ENCODE measurements around the gene ROBO1.
"Not testable (repeated sequence)": the region's sequence is repeated elsewhere in the genome, so short reads cannot be mapped to it uniquely, and the experiment has no call there.

ROBO1 gene

GRCh38 chr3:79767905-79768267 lies at the start of gene ROBO1:
ROBO1 (minus strand) TSS chr3:79767998.
- H3K9me3 Mint-ChIP-seq (ENCODE audit: low read depth): peaks cover 3% of the 10 kb centered on the region
- H3K27ac Mint-ChIP-seq: no peak within 1 kb of the TSS
- H3K4me3 Mint-ChIP-seq: no peak within 1 kb of the TSS
- no peaks in the 10 kb centered on the region for H3K4me1 Mint-ChIP-seq (ENCODE audit: low read depth)
- peaks cover 11% of the 10 kb centered on the region for H3K27me3 Mint-ChIP-seq
- no peaks in the 10 kb centered on the region for H3K36me3 Mint-ChIP-seq

- no peak overlapping the region for H3K27ac Mint-ChIP-seq
- H3K27me3 Mint-ChIP-seq: no peaks in the 10 kb centered on the region
- H3K36me3 Mint-ChIP-seq: no peaks in the 10 kb centered on the region
- no peak overlapping the region for H3K4me3 Mint-ChIP-seq
- H3K4me1 Mint-ChIP-seq (ENCODE audit: low read depth): no peaks in the 10 kb centered on the region
- H3K9me3 Mint-ChIP-seq (ENCODE audit: low read depth): peaks cover 35% of the 10 kb centered on the region
Measured at GRCh38 chr3:79817224-79817623, 49.4 kb upstream of the ROBO1 start.

- Mint-ChIP-seq H3K27me3 (no peaks in the 10 kb centered on the region), H3K4me3 (no peak overlapping the region), H3K27ac (no peak overlapping the region), H3K9me3 (ENCODE audit: low read depth) (peaks cover 32% of the 10 kb centered on the region), H3K4me1 (ENCODE audit: low read depth) (no peaks in the 10 kb centered on the region), H3K36me3 (no peaks in the 10 kb centered on the region)
Measured at GRCh38 chr3:79815478-79815877, 47.7 kb upstream of the ROBO1 start.

GRCh38 chr3:79810581-79810980 lies 42.8 kb upstream of the ROBO1 start:
- Mint-ChIP-seq H3K9me3 (ENCODE audit: low read depth) (peaks cover 14% of the 10 kb centered on the region), H3K36me3 (no peaks in the 10 kb centered on the region), H3K27ac (no peak overlapping the region), H3K4me3 (no peak overlapping the region), H3K27me3 (no peaks in the 10 kb centered on the region), H3K4me1 (ENCODE audit: low read depth) (no peaks in the 10 kb centered on the region)

GRCh38 chr3:79810092-79810491 lies 42.3 kb upstream of the ROBO1 start:
- no peak overlapping the region for H3K27ac Mint-ChIP-seq
- H3K27me3 Mint-ChIP-seq: no peaks in the 10 kb centered on the region
- peaks cover 9% of the 10 kb centered on the region for H3K9me3 Mint-ChIP-seq (ENCODE audit: low read depth)
- no peaks in the 10 kb centered on the region for H3K4me1 Mint-ChIP-seq (ENCODE audit: low read depth)
- no peaks in the 10 kb centered on the region for H3K36me3 Mint-ChIP-seq
- no peak overlapping the region for H3K4me3 Mint-ChIP-seq

GRCh38 chr3:79809106-79809505 lies 41.3 kb upstream of the ROBO1 start:
- Mint-ChIP-seq H3K36me3 (no peaks in the 10 kb centered on the region), H3K27ac (no peak overlapping the region), H3K4me3 (no peak overlapping the region), H3K4me1 (ENCODE audit: low read depth) (no peaks in the 10 kb centered on the region), H3K27me3 (no peaks in the 10 kb centered on the region), H3K9me3 (ENCODE audit: low read depth) (peaks cover 3% of the 10 kb centered on the region)

GRCh38 chr3:79808515-79808914 lies 40.7 kb upstream of the ROBO1 start:
- Mint-ChIP-seq H3K4me3 (no peak overlapping the region), H3K27me3 (no peaks in the 10 kb centered on the region), H3K4me1 (ENCODE audit: low read depth) (no peaks in the 10 kb centered on the region), H3K27ac (no peak overlapping the region), H3K36me3 (no peaks in the 10 kb centered on the region), H3K9me3 (ENCODE audit: low read depth) (peaks cover under 1% of the 10 kb centered on the region)

GRCh38 chr3:79790177-79790576 lies 22.4 kb upstream of the ROBO1 start:
- not testable (repeated sequence) for H3K4me1 Mint-ChIP-seq (ENCODE audit: low read depth); H3K27ac Mint-ChIP-seq; H3K27me3 Mint-ChIP-seq; H3K4me3 Mint-ChIP-seq; H3K36me3 Mint-ChIP-seq
- peaks cover 17% of the 10 kb centered on the region for H3K9me3 Mint-ChIP-seq (ENCODE audit: low read depth)

- Mint-ChIP-seq H3K27ac (no peak overlapping the region), H3K4me1 (ENCODE audit: low read depth) (no peaks in the 10 kb centered on the region), H3K36me3 (no peaks in the 10 kb centered on the region), H3K9me3 (ENCODE audit: low read depth) (peaks cover 8% of the 10 kb centered on the region), H3K4me3 (no peak overlapping the region), H3K27me3 (peaks cover under 1% of the 10 kb centered on the region)
Measured at GRCh38 chr3:79773291-79773690, 5.5 kb upstream of the ROBO1 start.

- H3K27ac Mint-ChIP-seq: no peak overlapping the region
- peaks cover 11% of the 10 kb centered on the region for H3K27me3 Mint-ChIP-seq
- H3K4me1 Mint-ChIP-seq (ENCODE audit: low read depth): no peaks in the 10 kb centered on the region
- H3K9me3 Mint-ChIP-seq (ENCODE audit: low read depth): peaks cover 8% of the 10 kb centered on the region
- no peaks in the 10 kb centered on the region for H3K36me3 Mint-ChIP-seq
- no peak overlapping the region for H3K4me3 Mint-ChIP-seq
Measured at GRCh38 chr3:79769229-79769628, 1.4 kb upstream of the ROBO1 start.

GRCh38 chr3:79767194-79767904 lies 449 bp downstream of the ROBO1 start:
- H3K9me3 Mint-ChIP-seq (ENCODE audit: low read depth): peaks cover 3% of the 10 kb centered on the region

GRCh38 chr3:79766496-79767193 lies 1.2 kb downstream of the ROBO1 start:
- H3K9me3 Mint-ChIP-seq (ENCODE audit: low read depth): no peaks in the 10 kb centered on the region
- no peaks in the 10 kb centered on the region for H3K4me1 Mint-ChIP-seq (ENCODE audit: low read depth)
- H3K36me3 Mint-ChIP-seq: no peaks in the 10 kb centered on the region
- no peak overlapping the region for H3K27ac Mint-ChIP-seq
- no peak overlapping the region for H3K4me3 Mint-ChIP-seq
- peaks cover 11% of the 10 kb centered on the region for H3K27me3 Mint-ChIP-seq

More at GRCh38 chr3:79767194-79767904, 449 bp downstream of the ROBO1 start:
- no peaks in the 10 kb centered on the region for H3K36me3 Mint-ChIP-seq
- no peak overlapping the region for H3K27ac Mint-ChIP-seq
- H3K4me1 Mint-ChIP-seq (ENCODE audit: low read depth): no peaks in the 10 kb centered on the region
- H3K4me3 Mint-ChIP-seq: no peak overlapping the region
- peaks cover 11% of the 10 kb centered on the region for H3K27me3 Mint-ChIP-seq

- H3K4me1 Mint-ChIP-seq (ENCODE audit: low read depth): no peaks in the 10 kb centered on the region
- H3K36me3 Mint-ChIP-seq: no peaks in the 10 kb centered on the region
- H3K4me3 Mint-ChIP-seq: no peak overlapping the region
- peaks cover 11% of the 10 kb centered on the region for H3K27me3 Mint-ChIP-seq
- no peak overlapping the region for H3K27ac Mint-ChIP-seq
- H3K9me3 Mint-ChIP-seq (ENCODE audit: low read depth): no peaks in the 10 kb centered on the region
Measured at GRCh38 chr3:79765911-79766310, 1.9 kb downstream of the ROBO1 start.

GRCh38 chr3:79761441-79761840 lies 6.4 kb downstream of the ROBO1 start:
- Mint-ChIP-seq H3K4me3 (no peak overlapping the region), H3K27me3 (peaks cover 10% of the 10 kb centered on the region), H3K4me1 (ENCODE audit: low read depth) (no peaks in the 10 kb centered on the region), H3K36me3 (no peaks in the 10 kb centered on the region), H3K27ac (no peak overlapping the region), H3K9me3 (ENCODE audit: low read depth) (no peaks in the 10 kb centered on the region)

- no peak overlapping the region for H3K27ac Mint-ChIP-seq
Measured at GRCh38 chr3:79751703-79752102, 16.1 kb downstream of the ROBO1 start.

GRCh38 chr3:79737530-79737929 lies 30.3 kb downstream of the ROBO1 start:
- Mint-ChIP-seq H3K4me1 (ENCODE audit: low read depth) (no peaks in the 10 kb centered on the region), H3K27me3 (no peaks in the 10 kb centered on the region), H3K4me3 (no peak overlapping the region), H3K27ac (no peak overlapping the region), H3K9me3 (ENCODE audit: low read depth) (peaks cover 18% of the 10 kb centered on the region), H3K36me3 (no peaks in the 10 kb centered on the region)

More at GRCh38 chr3:79751703-79752102, 16.1 kb downstream of the ROBO1 start:
- no peaks in the 10 kb centered on the region for H3K36me3 Mint-ChIP-seq
- no peak overlapping the region for H3K4me3 Mint-ChIP-seq
- no peaks in the 10 kb centered on the region for H3K27me3 Mint-ChIP-seq
- H3K9me3 Mint-ChIP-seq (ENCODE audit: low read depth): peaks cover 3% of the 10 kb centered on the region
- H3K4me1 Mint-ChIP-seq (ENCODE audit: low read depth): no peaks in the 10 kb centered on the region
